Measurements from ENCODE around the gene DYRK3.

DYRK3 gene

GRCh38 chr1:206683313-206683712, 48.0 kb downstream of the DYRK3 start:
- no peak for DNase-seq (ENCODE audit: low read depth, low spot score)

GRCh38 chr1:206684003-206684402, 48.7 kb downstream of the DYRK3 start:
- DNase-seq (ENCODE audit: low read depth, low spot score) = no peak

- no peak for DNase-seq (ENCODE audit: low read depth, low spot score)
These were observed 49.4 kb downstream of the DYRK3 start, which contains the start of gene MAPKAPK2 for GRCh38 chr1:206684478-206685333. Gene MAPKAPK2 (plus strand): TSS chr1:206684905. CDS start chr1:206685230, 325 bp downstream.

GRCh38 chr1:206685334-206685768, 50.0 kb downstream of the DYRK3 start:
- no peak for DNase-seq (ENCODE audit: low read depth, low spot score)

GRCh38 chr1:206685769-206686477, 50.6 kb downstream of the DYRK3 start:
- no peak for DNase-seq (ENCODE audit: low read depth, low spot score)

GRCh38 chr1:206686478-206687249, 51.3 kb downstream of the DYRK3 start:
- DNase-seq (ENCODE audit: low read depth, low spot score) = no peak

- no peak for DNase-seq (ENCODE audit: low read depth, low spot score)
These were observed 52.0 kb downstream of the DYRK3 start for GRCh38 chr1:206687251-206687914.

- DNase-seq (ENCODE audit: low read depth, low spot score) = no peak
These were observed 52.6 kb downstream of the DYRK3 start for GRCh38 chr1:206687915-206688442.

- DNase-seq (ENCODE audit: low read depth, low spot score) = no peak
These were observed 55.2 kb downstream of the DYRK3 start for GRCh38 chr1:206690516-206690915.

- DNase-seq (ENCODE audit: low read depth, low spot score) = no peak
These were observed 56.3 kb downstream of the DYRK3 start for GRCh38 chr1:206691604-206692003.

- no peak for DNase-seq (ENCODE audit: low read depth, low spot score)
These were observed 57.7 kb downstream of the DYRK3 start for GRCh38 chr1:206693029-206693428.

- DNase-seq (ENCODE audit: low read depth, low spot score) = no peak
These were observed 58.3 kb downstream of the DYRK3 start for GRCh38 chr1:206693592-206693991.

- no peak for DNase-seq (ENCODE audit: low read depth, low spot score)
These were observed 59.1 kb downstream of the DYRK3 start for GRCh38 chr1:206694171-206695124.

- DNase-seq (ENCODE audit: low read depth, low spot score) = no peak
These were observed 60.4 kb downstream of the DYRK3 start for GRCh38 chr1:206695733-206696132.

- DNase-seq (ENCODE audit: low read depth, low spot score) = no peak
These were observed 61.7 kb downstream of the DYRK3 start for GRCh38 chr1:206696812-206697585.

GRCh38 chr1:206698011-206698410, 62.7 kb downstream of the DYRK3 start:
- no peak for DNase-seq (ENCODE audit: low read depth, low spot score)
